Large intestine (tissue), 3 donors: ENCODE data around the gene BROX. TPM values are rescaled to one million over a fixed set of nuclear protein-coding genes. Genes with fewer than 3 reads are reported as not detected.

Experiments
- DNase-seq, 2 donors: peaks; one replicate each; pipeline versions ENCODE4 v3.0.0 to v3.0.0-alpha.2; 2013
- H3K27ac ChIP-seq: one replicate; pipeline ENCODE4 v1.5.1; 2013; ENCODE audit warnings: low read length
- H3K27me3 ChIP-seq: 2 replicates; pipeline ENCODE4 v1.6.1; 2013; ENCODE audit warnings: low read length; ENCODE audit not compliant: control insufficient read depth, insufficient read depth
- H3K36me3 ChIP-seq: 2 replicates; pipeline ENCODE4 v1.6.1; 2013; ENCODE audit warnings: low read length; ENCODE audit not compliant: control insufficient read depth, insufficient read depth
- H3K4me1 ChIP-seq: one replicate; pipeline ENCODE4 v1.6.1; 2013; ENCODE audit warnings: low read length; ENCODE audit not compliant: control insufficient read depth, insufficient read depth
- H3K4me3 ChIP-seq: one replicate; pipeline ENCODE4 v1.5.1; 2013; ENCODE audit warnings: low read length
- H3K9me3 ChIP-seq: one replicate; pipeline ENCODE4 v1.6.1; 2013; ENCODE audit warnings: mild to moderate bottlenecking, low read depth, low read length, moderate library complexity; ENCODE audit not compliant: control insufficient read depth
- WGBS: methylation state at CpG from one replicate; pipeline ENCODE4 v1.1.5; 2013; ENCODE audit warnings: low lambda C conversion rate; ENCODE audit not compliant: insufficient coverage; 5-methylcytosine and 5-hydroxymethylcytosine counted together
- polyA plus RNA-seq: library from polyadenylated mRNA; unstranded; fragments of 120-200 nt; gene quantifications from one replicate; pipeline ENCODE4 v1.2.1, GENCODE V29; 2013

BROX gene
- polyA plus RNA-seq, 1 donor = 37.0 TPM

- H3K4me3 ChIP-seq = no peak overlapping the region
- H3K9me3 ChIP-seq = peaks cover 6% of the 10 kb centered on the region
- 100% methylated on average over 1 of the region's 2 CpGs for whole genome bisulfite sequencing
- no peaks in the 10 kb centered on the region for H3K36me3 ChIP-seq
- no peaks in the 10 kb centered on the region for H3K27me3 ChIP-seq
- H3K27ac ChIP-seq = no peak overlapping the region
- DNase-seq = no peak
- no peaks in the 10 kb centered on the region for H3K4me1 ChIP-seq
These were observed 57.7 kb downstream of the BROX start for GRCh38 chr1:222769971-222770620.

- no peaks in the 10 kb centered on the region for H3K27me3 ChIP-seq
- H3K4me3 ChIP-seq = no peak overlapping the region
- DNase-seq = no peak
- peaks cover 6% of the 10 kb centered on the region for H3K9me3 ChIP-seq
- H3K4me1 ChIP-seq = no peaks in the 10 kb centered on the region
- no peak overlapping the region for H3K27ac ChIP-seq
- 100% methylated on average over 1 of the region's 4 CpGs for WGBS
- no peaks in the 10 kb centered on the region for H3K36me3 ChIP-seq
These were observed 60.6 kb downstream of the BROX start for GRCh38 chr1:222772996-222773379.

- Histone ChIP-seq H3K27me3 (no peaks in the 10 kb centered on the region), H3K4me1 (no peaks in the 10 kb centered on the region), H3K4me3 (no peak overlapping the region), H3K9me3 (no peaks in the 10 kb centered on the region), H3K27ac (no peak overlapping the region), H3K36me3 (no peaks in the 10 kb centered on the region)
- no peak for DNase-seq
- 100% methylated on average over 1 of the region's 1 CpG for WGBS
These were observed 65.1 kb downstream of the BROX start for GRCh38 chr1:222777463-222777862.

- H3K4me3 ChIP-seq = no peak overlapping the region
- no CpG with 5 or more reads among the region's 2 CpGs for WGBS
These were observed 65.6 kb downstream of the BROX start for GRCh38 chr1:222777977-222778376.

GRCh38 chr1:222781251-222781650 lies 68.9 kb downstream of the BROX start:
- 100% methylated on average over 1 of the region's 4 CpGs for WGBS
- H3K27ac ChIP-seq = no peak overlapping the region

More at GRCh38 chr1:222777977-222778376, 65.6 kb downstream of the BROX start:
- Histone ChIP-seq H3K27ac (no peak overlapping the region), H3K36me3 (no peaks in the 10 kb centered on the region), H3K4me1 (no peaks in the 10 kb centered on the region), H3K9me3 (no peaks in the 10 kb centered on the region), H3K27me3 (no peaks in the 10 kb centered on the region)
- no peak for DNase-seq

GRCh38 chr1:222783051-222783450 lies 70.7 kb downstream of the BROX start:
- H3K4me3 ChIP-seq = no peak overlapping the region
- H3K27me3 ChIP-seq = no peaks in the 10 kb centered on the region
- no peak for DNase-seq
- no peaks in the 10 kb centered on the region for H3K9me3 ChIP-seq
- no peaks in the 10 kb centered on the region for H3K36me3 ChIP-seq
- no peaks in the 10 kb centered on the region for H3K4me1 ChIP-seq
- no peak overlapping the region for H3K27ac ChIP-seq

More at GRCh38 chr1:222781251-222781650, 68.9 kb downstream of the BROX start:
- Histone ChIP-seq H3K36me3 (no peaks in the 10 kb centered on the region), H3K4me3 (no peak overlapping the region), H3K4me1 (no peaks in the 10 kb centered on the region), H3K27me3 (no peaks in the 10 kb centered on the region), H3K9me3 (no peaks in the 10 kb centered on the region)
- DNase-seq = no peak

- no peak overlapping the region for H3K27ac ChIP-seq
- no peaks in the 10 kb centered on the region for H3K4me1 ChIP-seq
- no peaks in the 10 kb centered on the region for H3K27me3 ChIP-seq
- H3K4me3 ChIP-seq = no peak overlapping the region
- DNase-seq = no peak
- no peaks in the 10 kb centered on the region for H3K9me3 ChIP-seq
- H3K36me3 ChIP-seq = no peaks in the 10 kb centered on the region
- 0% methylated on average over 1 of the region's 3 CpGs for WGBS
These were observed 72.0 kb downstream of the BROX start for GRCh38 chr1:222784371-222784770.

Other genes with a start within 250 kb of the BROX start
- 0.79 TPM for gene HHIPL2, start 164.5 kb upstream of the BROX start, polyA plus RNA-seq
- 12.2 TPM for gene TAF1A, start 122.6 kb upstream of the BROX start, polyA plus RNA-seq
- 60.1 TPM for gene MIA3, start 94.5 kb upstream of the BROX start, polyA plus RNA-seq
- 44.4 TPM for gene AIDA, start 73 bp upstream of the BROX start, polyA plus RNA-seq
- gene FAM177B, start 24.6 kb downstream of the BROX start, polyA plus RNA-seq = 5.5 TPM
- gene DISP1, start 102.5 kb downstream of the BROX start, polyA plus RNA-seq = 9.1 TPM